ENCODE results near the gene PLXDC1. TPM values are rescaled to one million over a fixed set of nuclear protein-coding genes. Genes with fewer than 3 reads are reported as not detected.
A peak's percentile ranks its signal among the peaks of the same experiment; 100 is the strongest.

The PLXDC1 gene
- polyA plus RNA-seq, 1 donor from 2014 or later, result not detected

- H3K4me3 Mint-ChIP-seq, result no peak overlapping the region
- H3K4me1 Mint-ChIP-seq, result peaks cover 5 to 7% (median 7%) of the 10 kb centered on the region in 3 donors
- H3K9me3 Mint-ChIP-seq, result no peaks in the 10 kb centered on the region
- H3K36me3 Mint-ChIP-seq, result peaks cover 1% of the 10 kb centered on the region
- no peak overlapping the region for H3K27ac Mint-ChIP-seq
- no peaks in the 10 kb centered on the region for H3K27me3 Mint-ChIP-seq
Observed at GRCh38 chr17:39113871-39114270, 37.6 kb downstream of the PLXDC1 start.

DNA sequence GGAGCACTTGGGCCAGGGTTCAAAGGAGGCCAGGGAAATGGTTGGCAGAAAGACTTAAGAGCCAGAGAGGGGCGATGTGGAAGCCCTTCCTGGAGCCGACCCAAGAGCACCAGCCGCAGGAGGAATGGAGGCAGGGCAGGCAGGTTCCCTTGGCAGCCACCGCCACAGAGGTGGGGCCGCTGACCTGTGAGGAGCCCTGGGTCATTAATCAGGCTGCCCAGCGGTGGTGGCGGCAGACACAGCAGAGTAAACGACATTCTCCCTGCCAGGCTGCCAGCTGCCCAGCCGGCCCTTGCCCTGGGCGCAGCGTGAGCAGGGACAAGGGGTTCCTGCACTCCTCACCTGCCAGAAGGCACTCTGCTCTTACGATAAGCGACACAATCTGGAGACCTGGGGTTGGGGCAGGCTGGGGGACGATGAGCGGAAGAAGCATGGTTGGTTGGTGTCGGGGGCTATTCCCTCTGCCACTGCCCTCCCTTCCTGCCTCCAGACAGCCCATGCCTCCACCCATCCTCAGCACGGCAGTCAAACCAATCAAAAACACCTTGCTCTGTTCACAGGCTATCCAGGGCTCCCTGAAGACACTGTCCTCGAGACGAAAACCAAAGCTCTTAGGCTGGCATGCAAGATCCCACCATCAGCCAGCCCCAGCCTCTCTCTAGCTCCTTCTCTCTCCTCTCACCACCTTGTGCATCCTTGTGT is 40.9 kb downstream of the PLXDC1 start:
- Mint-ChIP-seq H3K4me3 (no peak overlapping the region), H3K36me3 (peaks cover 1% of the 10 kb centered on the region), H3K4me1 (no peaks in the 10 kb centered on the region), H3K27me3 (no peaks in the 10 kb centered on the region), H3K9me3 (no peaks in the 10 kb centered on the region), H3K27ac (no peak overlapping the region)

GRCh38 chr17:39108461-39109375 is 42.7 kb downstream of the PLXDC1 start:
- peaks cover 1% of the 10 kb centered on the region for H3K36me3 Mint-ChIP-seq
- no peaks in the 10 kb centered on the region for H3K9me3 Mint-ChIP-seq
- no peaks in the 10 kb centered on the region for H3K27me3 Mint-ChIP-seq
- H3K4me3 Mint-ChIP-seq, result no peak overlapping the region
- no peak overlapping the region for H3K27ac Mint-ChIP-seq
- peaks cover 0 to 2% (median 0%) of the 10 kb centered on the region in 3 donors for H3K4me1 Mint-ChIP-seq

DNA sequence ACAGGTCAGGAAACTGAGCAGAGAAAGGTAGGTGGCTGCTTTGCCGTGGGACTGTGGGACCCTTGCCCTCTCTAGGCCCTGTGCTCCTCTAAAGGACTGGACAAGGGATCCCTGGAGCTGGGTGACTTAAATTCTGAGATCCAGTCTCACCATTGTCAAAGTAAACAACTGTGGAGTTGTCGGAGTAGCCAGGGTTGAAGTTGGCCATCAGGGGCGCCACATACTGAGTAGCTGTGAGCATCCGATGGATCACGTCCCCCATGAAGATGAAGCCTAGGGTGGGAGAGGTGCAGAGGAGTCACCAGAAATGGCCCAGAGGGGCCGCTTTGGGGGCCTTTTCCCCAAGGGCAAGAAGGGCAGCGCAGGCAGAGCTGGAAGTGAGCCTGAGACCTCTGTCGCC is 43.5 kb downstream of the PLXDC1 start:
- peak overlapping the region in 1 of 3 donors; percentile 31 for H3K27ac Mint-ChIP-seq
- no peaks in the 10 kb centered on the region for H3K27me3 Mint-ChIP-seq
- peaks cover 1% of the 10 kb centered on the region for H3K36me3 Mint-ChIP-seq
- no peak overlapping the region for H3K4me3 Mint-ChIP-seq
- peaks cover 0 to 2% (median 0%) of the 10 kb centered on the region in 3 donors for H3K4me1 Mint-ChIP-seq
- H3K9me3 Mint-ChIP-seq, result no peaks in the 10 kb centered on the region

GRCh38 chr17:39107155-39107554 is 44.3 kb downstream of the PLXDC1 start:
- H3K4me1 Mint-ChIP-seq, result peaks cover 0 to 5% (median 0%) of the 10 kb centered on the region in 3 donors
- no peak overlapping the region for H3K27ac Mint-ChIP-seq
- H3K27me3 Mint-ChIP-seq, result no peaks in the 10 kb centered on the region
- no peak overlapping the region for H3K4me3 Mint-ChIP-seq
- H3K9me3 Mint-ChIP-seq, result no peaks in the 10 kb centered on the region
- H3K36me3 Mint-ChIP-seq, result peaks cover 1% of the 10 kb centered on the region

GRCh38 chr17:39105705-39106104 is 45.7 kb downstream of the PLXDC1 start:
- no peak overlapping the region for H3K27ac Mint-ChIP-seq
- no peaks in the 10 kb centered on the region for H3K9me3 Mint-ChIP-seq
- no peaks in the 10 kb centered on the region for H3K27me3 Mint-ChIP-seq
- no peak overlapping the region for H3K4me3 Mint-ChIP-seq
- no peaks in the 10 kb centered on the region for H3K36me3 Mint-ChIP-seq
- H3K4me1 Mint-ChIP-seq, result peaks cover 0 to 7% (median 2%) of the 10 kb centered on the region in 3 donors

DNA sequence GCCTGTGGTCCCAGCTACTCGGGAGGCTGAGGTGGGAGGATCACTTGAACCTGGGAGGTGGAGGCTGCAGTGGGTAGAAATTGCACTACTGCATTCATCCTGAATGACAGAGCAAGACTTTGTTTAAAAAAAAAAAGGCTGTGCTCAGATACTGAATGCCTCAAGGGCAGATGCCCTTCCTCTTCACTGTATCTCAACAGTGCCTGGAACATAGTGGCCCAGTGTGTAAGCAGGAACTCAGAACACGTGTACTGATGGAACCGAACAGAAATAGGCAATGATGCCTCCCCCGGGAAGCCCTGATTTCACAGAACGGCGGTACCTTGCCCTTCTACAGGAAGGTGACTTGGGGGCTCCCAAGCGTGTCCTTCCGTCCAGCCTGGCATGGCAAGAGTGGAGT is 46.8 kb downstream of the PLXDC1 start:
- H3K27me3 Mint-ChIP-seq, result peaks cover 3% of the 10 kb centered on the region
- H3K9me3 Mint-ChIP-seq, result no peaks in the 10 kb centered on the region
- no peak overlapping the region for H3K27ac Mint-ChIP-seq
- no peak overlapping the region for H3K4me3 Mint-ChIP-seq
- H3K4me1 Mint-ChIP-seq, result peaks cover 0 to 7% (median 2%) of the 10 kb centered on the region in 3 donors
- H3K36me3 Mint-ChIP-seq, result no peaks in the 10 kb centered on the region

DNA sequence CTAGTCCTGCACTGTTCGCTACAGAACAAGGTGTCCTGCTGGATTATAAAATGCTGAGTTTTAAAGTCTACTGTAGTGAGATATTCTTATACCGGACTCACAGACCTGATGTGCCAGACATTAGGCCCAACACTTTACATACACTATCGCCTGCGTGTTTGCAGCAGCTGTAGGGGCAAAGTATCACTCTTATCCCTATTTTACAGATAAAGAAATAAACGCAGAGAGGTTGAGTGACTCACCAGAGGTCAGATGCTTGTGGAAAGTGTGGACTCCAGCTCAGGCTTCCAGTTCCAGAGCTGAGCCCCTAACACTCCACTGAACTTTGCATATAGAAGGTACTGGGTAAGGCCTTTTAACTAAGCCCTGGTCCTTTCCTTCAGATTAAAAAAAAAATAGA is 47.4 kb downstream of the PLXDC1 start:
- H3K36me3 Mint-ChIP-seq, result no peaks in the 10 kb centered on the region
- no peak overlapping the region for H3K4me3 Mint-ChIP-seq
- no peaks in the 10 kb centered on the region for H3K9me3 Mint-ChIP-seq
- H3K27me3 Mint-ChIP-seq, result peaks cover 10% of the 10 kb centered on the region
- no peak overlapping the region for H3K27ac Mint-ChIP-seq
- peaks cover 0 to 7% (median 2%) of the 10 kb centered on the region in 3 donors for H3K4me1 Mint-ChIP-seq

DNA sequence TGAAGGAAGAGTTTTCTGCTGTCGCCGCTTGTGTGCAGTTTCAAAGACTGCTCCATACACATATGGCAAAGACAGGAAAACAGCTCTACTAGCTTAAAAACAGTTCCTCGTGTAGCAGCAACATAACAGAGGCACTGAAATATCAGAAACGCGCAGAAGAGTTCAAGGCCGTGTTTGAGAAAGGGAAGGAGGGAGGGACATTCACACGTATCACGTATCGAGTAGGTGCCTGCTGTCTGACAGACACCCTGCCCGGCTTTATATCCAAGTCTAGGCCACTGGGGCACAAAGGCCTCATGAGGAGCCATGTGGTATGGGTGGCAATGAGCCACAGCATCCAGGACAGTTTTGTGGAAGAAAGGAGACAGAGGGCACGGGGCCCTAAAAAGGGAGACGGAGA is 50.3 kb downstream of the PLXDC1 start:
- no peaks in the 10 kb centered on the region for H3K36me3 Mint-ChIP-seq
- peaks cover 18% of the 10 kb centered on the region for H3K27me3 Mint-ChIP-seq
- H3K4me1 Mint-ChIP-seq, result peaks cover 19 to 29% (median 19%) of the 10 kb centered on the region in 3 donors
- peak overlapping the region in 1 of 4 donors; percentile 35 for H3K4me3 Mint-ChIP-seq
- H3K27ac Mint-ChIP-seq, result peak overlapping the region in 1 of 3 donors; percentile 67
- no peaks in the 10 kb centered on the region for H3K9me3 Mint-ChIP-seq

GRCh38 chr17:39100530-39100929 is 50.9 kb downstream of the PLXDC1 start:
- Mint-ChIP-seq H3K27ac (no peak overlapping the region), H3K4me1 (peaks cover 19 to 33% (median 22%) of the 10 kb centered on the region in 3 donors), H3K9me3 (no peaks in the 10 kb centered on the region), H3K27me3 (peaks cover 18% of the 10 kb centered on the region), H3K36me3 (no peaks in the 10 kb centered on the region), H3K4me3 (no peak overlapping the region)

GRCh38 chr17:39099663-39100286 is 51.7 kb downstream of the PLXDC1 start:
- Mint-ChIP-seq H3K27me3 (peaks cover 18% of the 10 kb centered on the region), H3K4me3 (peak overlapping the region in 1 of 4 donors; percentile 41), H3K27ac (no peak overlapping the region), H3K4me1 (peaks cover 21 to 36% (median 24%) of the 10 kb centered on the region in 3 donors), H3K36me3 (no peaks in the 10 kb centered on the region), H3K9me3 (no peaks in the 10 kb centered on the region)

DNA sequence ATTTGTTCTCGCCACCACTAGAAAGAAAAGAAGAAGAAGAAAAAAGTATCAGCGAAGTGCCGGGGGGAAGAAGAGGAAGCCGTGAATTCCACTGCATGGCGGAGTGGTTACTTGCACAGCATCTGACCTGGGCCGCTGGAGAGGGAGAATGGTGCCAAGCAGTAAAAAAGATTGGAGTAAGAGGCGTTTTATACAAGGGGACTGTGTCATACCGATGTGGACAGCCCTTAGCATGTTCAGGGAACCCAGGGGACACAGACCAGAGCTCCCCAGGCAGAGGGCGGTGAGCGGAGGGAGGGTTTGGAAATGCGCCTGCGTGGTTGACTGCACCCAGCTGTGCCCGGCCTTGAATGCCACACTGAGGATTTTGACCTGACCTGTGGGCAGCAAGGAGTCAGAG is 52.8 kb downstream of the PLXDC1 start:
- Mint-ChIP-seq H3K27me3 (peaks cover 18% of the 10 kb centered on the region), H3K4me1 (peaks cover 25 to 41% (median 30%) of the 10 kb centered on the region in 3 donors), H3K36me3 (no peaks in the 10 kb centered on the region), H3K4me3 (peak overlapping the region in 2 of 4 donors; percentile 19 to 81), H3K9me3 (no peaks in the 10 kb centered on the region), H3K27ac (peak overlapping the region in 1 of 3 donors; percentile 9)

- Mint-ChIP-seq H3K36me3 (no peaks in the 10 kb centered on the region), H3K9me3 (no peaks in the 10 kb centered on the region), H3K27ac (no peak overlapping the region), H3K27me3 (peaks cover 18% of the 10 kb centered on the region), H3K4me1 (peaks cover 29 to 48% (median 36%) of the 10 kb centered on the region in 3 donors), H3K4me3 (peak overlapping the region in 1 of 4 donors; percentile 87)
Observed at GRCh38 chr17:39097537-39097936, 53.9 kb downstream of the PLXDC1 start.

- H3K4me1 Mint-ChIP-seq, result peaks cover 33 to 49% (median 40%) of the 10 kb centered on the region in 3 donors
- no peaks in the 10 kb centered on the region for H3K9me3 Mint-ChIP-seq
- H3K4me3 Mint-ChIP-seq, result peak overlapping the region in 1 of 4 donors; percentile 87
- peaks cover 18% of the 10 kb centered on the region for H3K27me3 Mint-ChIP-seq
- no peak overlapping the region for H3K27ac Mint-ChIP-seq
- H3K36me3 Mint-ChIP-seq, result no peaks in the 10 kb centered on the region
Observed at GRCh38 chr17:39097150-39097519, 54.3 kb downstream of the PLXDC1 start.
